AG09309 (cell line): ENCODE results near the gene PTPRM.

Experiments used
- DNase-seq: peaks from one replicate; pipeline ENCODE4 v3.0.0-alpha.2; 2010; ENCODE audit warnings: low read depth
- H3K4me3 ChIP-seq: 2 replicates; pipeline ENCODE4 v1.5.1; 2011; ENCODE audit warnings: mild to moderate bottlenecking, low read depth, low read length, moderate library complexity; ENCODE audit not compliant: control insufficient read depth
- TF ChIP-seq, protein P1 (sequence below): IDR thresholded peaks from 2 replicates; pipeline ENCODE4 v1.5.1; 2011; ENCODE audit warnings: mild to moderate bottlenecking, low read depth, low read length, inconsistent platforms; ENCODE audit not compliant: insufficient read depth, control insufficient read depth; ENCODE audit errors: missing control alignments

Gene PTPRM

DNA sequence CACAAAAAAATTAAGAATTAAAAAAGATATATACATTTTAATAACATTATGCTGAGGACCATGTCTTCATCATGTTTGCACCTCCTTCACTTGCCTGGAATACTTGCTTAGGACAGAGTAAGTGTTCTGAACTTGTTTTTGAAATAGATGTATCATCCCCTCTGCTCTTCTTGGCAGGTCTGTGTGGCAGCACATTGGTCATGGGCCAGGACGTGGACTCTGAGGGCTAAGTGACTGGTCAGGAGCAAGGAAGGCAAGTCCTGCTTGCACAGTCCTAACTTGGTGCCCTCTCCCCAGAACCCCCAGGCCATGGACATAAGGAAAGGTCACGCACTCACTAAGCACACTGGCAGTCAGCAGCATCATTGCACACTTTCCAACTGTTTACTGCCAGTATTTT, 95.8 kb downstream of the PTPRM start:
- TF ChIP-seq, protein P1, sequence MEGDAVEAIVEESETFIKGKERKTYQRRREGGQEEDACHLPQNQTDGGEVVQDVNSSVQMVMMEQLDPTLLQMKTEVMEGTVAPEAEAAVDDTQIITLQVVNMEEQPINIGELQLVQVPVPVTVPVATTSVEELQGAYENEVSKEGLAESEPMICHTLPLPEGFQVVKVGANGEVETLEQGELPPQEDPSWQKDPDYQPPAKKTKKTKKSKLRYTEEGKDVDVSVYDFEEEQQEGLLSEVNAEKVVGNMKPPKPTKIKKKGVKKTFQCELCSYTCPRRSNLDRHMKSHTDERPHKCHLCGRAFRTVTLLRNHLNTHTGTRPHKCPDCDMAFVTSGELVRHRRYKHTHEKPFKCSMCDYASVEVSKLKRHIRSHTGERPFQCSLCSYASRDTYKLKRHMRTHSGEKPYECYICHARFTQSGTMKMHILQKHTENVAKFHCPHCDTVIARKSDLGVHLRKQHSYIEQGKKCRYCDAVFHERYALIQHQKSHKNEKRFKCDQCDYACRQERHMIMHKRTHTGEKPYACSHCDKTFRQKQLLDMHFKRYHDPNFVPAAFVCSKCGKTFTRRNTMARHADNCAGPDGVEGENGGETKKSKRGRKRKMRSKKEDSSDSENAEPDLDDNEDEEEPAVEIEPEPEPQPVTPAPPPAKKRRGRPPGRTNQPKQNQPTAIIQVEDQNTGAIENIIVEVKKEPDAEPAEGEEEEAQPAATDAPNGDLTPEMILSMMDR: no peak
- DNase-seq: no peak
- no peak overlapping the region for H3K4me3 ChIP-seq

GRCh38 chr18:7663366-7664312, 96.5 kb downstream of the PTPRM start:
- TF ChIP-seq, protein P1: no peak
- no peak for DNase-seq
- no peak overlapping the region for H3K4me3 ChIP-seq

DNA sequence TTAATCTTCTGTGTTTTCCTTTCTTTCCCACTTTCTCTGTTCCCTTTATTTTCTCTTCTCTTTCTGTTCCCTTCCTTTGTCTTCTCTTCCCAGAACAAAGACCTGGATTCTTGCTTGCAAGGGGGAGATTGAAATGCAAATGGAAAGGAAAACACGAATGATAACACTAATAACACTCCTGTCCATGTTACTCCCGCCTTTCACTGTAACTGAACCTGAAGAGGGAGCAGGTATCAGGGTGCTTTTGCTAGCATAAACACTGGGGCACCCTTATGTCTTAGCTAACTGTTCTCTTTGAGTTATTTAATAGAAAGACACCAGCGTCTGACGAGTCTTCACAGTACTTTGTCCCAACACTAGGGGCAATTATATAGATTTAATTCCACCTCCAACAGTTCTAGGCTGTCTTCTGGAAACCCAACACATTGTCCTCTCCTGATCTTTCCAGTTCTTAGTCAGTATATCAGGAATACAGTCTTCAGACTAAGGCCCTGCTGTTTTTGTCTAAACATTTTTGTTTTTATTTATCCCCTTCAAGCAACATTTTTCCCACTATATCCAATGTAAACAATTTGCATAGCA, 99.2 kb downstream of the PTPRM start:
- H3K4me3 ChIP-seq: no peak overlapping the region
- DNase-seq: no peak
- TF ChIP-seq, protein P1: no peak

- TF ChIP-seq, protein P1: no peak
- no peak for DNase-seq
- H3K4me3 ChIP-seq: no peak overlapping the region
Measured at GRCh38 chr18:7668392-7668791, 101.3 kb downstream of the PTPRM start.

GRCh38 chr18:7669361-7669760, 102.2 kb downstream of the PTPRM start:
- no peak for DNase-seq
- no peak overlapping the region for H3K4me3 ChIP-seq
- TF ChIP-seq, protein P1: no peak

DNA sequence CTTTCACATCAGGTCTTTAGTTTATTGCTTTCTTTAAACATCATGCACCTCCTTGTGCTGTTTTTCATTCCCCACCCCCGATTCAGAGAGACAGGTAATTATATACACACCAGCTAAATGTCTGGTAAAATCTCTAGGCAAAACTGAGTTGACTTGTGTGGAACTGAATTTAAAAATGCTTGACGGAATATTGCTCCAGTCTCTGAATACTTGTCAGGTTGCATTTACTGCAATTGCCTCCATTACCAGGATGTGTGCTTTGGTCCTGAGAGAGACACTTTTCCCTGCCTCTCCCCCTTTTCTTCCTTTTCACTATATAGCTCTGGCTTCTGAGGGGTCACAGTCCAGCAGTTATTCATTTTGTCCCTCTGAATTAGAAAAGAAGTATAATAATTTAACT, 104.0 kb downstream of the PTPRM start:
- DNase-seq: no peak
- no peak overlapping the region for H3K4me3 ChIP-seq
- TF ChIP-seq, protein P1: no peak
